GM18517 (cell line): ENCODE measurements around the gene AGAP1.

ENCODE experiments used
- ATAC-seq: cut with Tn5 transposase; IDR thresholded peaks from one replicate; pipeline ENCODE4 v1.9.1; 2021; ENCODE audit warnings: mild to moderate bottlenecking, moderate library complexity; ENCODE audit not compliant: unreplicated experiment

The AGAP1 gene

GRCh38 chr2:236008006-236008405 is 514.2 kb downstream of the AGAP1 start:
- no peak for ATAC-seq

GRCh38 chr2:236008857-236009256 is 515.0 kb downstream of the AGAP1 start:
- ATAC-seq, result no peak

- no peak for ATAC-seq
Measured at GRCh38 chr2:236010920-236011685, 517.3 kb downstream of the AGAP1 start.

GRCh38 chr2:236012155-236012554 is 518.3 kb downstream of the AGAP1 start:
- no peak for ATAC-seq

GRCh38 chr2:236014408-236015131 is 520.7 kb downstream of the AGAP1 start:
- ATAC-seq, result no peak

- ATAC-seq, result no peak
Measured at GRCh38 chr2:236015171-236015570, 521.3 kb downstream of the AGAP1 start.

GRCh38 chr2:236016496-236016895 is 522.7 kb downstream of the AGAP1 start:
- ATAC-seq, result no peak

GRCh38 chr2:236017446-236017845 is 523.6 kb downstream of the AGAP1 start:
- ATAC-seq, result no peak

- ATAC-seq, result no peak
Measured at GRCh38 chr2:236019434-236019833, 525.6 kb downstream of the AGAP1 start.

GRCh38 chr2:236021499-236022057 is 527.7 kb downstream of the AGAP1 start:
- ATAC-seq, result no peak

GRCh38 chr2:236022128-236022527 is 528.3 kb downstream of the AGAP1 start:
- ATAC-seq, result no peak

- ATAC-seq, result no peak
Measured at GRCh38 chr2:236025892-236026291, 532.0 kb downstream of the AGAP1 start.

- ATAC-seq, result no peak
Measured at GRCh38 chr2:236026841-236027240, 533.0 kb downstream of the AGAP1 start.

GRCh38 chr2:236028066-236028465 is 534.2 kb downstream of the AGAP1 start:
- no peak for ATAC-seq

- no peak for ATAC-seq
Measured at GRCh38 chr2:236033462-236033861, 539.6 kb downstream of the AGAP1 start.

GRCh38 chr2:236034974-236035373 is 541.1 kb downstream of the AGAP1 start:
- ATAC-seq, result no peak

GRCh38 chr2:236036045-236036444 is 542.2 kb downstream of the AGAP1 start:
- no peak for ATAC-seq

- ATAC-seq, result no peak
Measured at GRCh38 chr2:236038096-236038495, 544.3 kb downstream of the AGAP1 start.

GRCh38 chr2:236040600-236041328 is 546.9 kb downstream of the AGAP1 start:
- no peak for ATAC-seq

- no peak for ATAC-seq
Measured at GRCh38 chr2:236041616-236042015, 547.8 kb downstream of the AGAP1 start.

GRCh38 chr2:236042087-236042486 is 548.2 kb downstream of the AGAP1 start:
- no peak for ATAC-seq
